ENCODE results near the gene SLC44A1.

DNA sequence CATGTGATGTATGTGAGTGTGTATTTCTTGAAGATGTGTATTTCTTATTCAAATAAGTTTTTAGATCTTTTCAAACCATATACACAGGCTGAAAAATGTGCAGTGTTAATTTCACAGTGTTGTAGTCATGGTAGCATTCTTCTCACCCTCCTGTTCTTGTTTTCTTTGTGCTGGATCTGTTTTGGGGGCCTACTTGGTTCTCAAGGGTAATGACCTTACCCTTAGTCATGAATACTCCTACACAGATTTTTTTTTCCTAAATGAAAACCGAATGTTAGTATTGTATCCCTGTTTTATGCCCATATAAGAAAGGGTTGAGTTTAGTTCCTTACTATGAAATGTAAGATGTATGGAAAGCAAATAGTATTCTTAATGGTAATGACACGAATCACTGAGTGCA is 88.0 kb downstream of the SLC44A1 start:
- TF ChIP-seq, protein P1, sequence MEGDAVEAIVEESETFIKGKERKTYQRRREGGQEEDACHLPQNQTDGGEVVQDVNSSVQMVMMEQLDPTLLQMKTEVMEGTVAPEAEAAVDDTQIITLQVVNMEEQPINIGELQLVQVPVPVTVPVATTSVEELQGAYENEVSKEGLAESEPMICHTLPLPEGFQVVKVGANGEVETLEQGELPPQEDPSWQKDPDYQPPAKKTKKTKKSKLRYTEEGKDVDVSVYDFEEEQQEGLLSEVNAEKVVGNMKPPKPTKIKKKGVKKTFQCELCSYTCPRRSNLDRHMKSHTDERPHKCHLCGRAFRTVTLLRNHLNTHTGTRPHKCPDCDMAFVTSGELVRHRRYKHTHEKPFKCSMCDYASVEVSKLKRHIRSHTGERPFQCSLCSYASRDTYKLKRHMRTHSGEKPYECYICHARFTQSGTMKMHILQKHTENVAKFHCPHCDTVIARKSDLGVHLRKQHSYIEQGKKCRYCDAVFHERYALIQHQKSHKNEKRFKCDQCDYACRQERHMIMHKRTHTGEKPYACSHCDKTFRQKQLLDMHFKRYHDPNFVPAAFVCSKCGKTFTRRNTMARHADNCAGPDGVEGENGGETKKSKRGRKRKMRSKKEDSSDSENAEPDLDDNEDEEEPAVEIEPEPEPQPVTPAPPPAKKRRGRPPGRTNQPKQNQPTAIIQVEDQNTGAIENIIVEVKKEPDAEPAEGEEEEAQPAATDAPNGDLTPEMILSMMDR (IDR thresholded peaks at IDR 0.05; ENCODE audit: low read length) = no peak
- TF ChIP-seq EZH2 (IDR thresholded peaks at IDR 0.05; ENCODE audit: borderline replicate concordance, low read length) = no peak

All from OCI-LY1 (cell line).